ENCODE data around the gene CYS1. TPM values are rescaled to one million over a fixed set of nuclear protein-coding genes. Genes with fewer than 3 reads are reported as not detected.

Gene CYS1
- total and polyA plus RNA-seq, 2 of the 13 experiments (the other 11 are each of a cell fraction or from before 2014, with no cell fraction given), result 0.04 TPM; not detected in 1

GRCh38 chr2:10097352-10098148 is 17.3 kb upstream of the CYS1 start (continued):
- peak; percentile 35; the same call in 1 of the 2 replicates for TF ChIP-seq ZFX (CRISPR knock-in tag; IDR thresholded peaks at IDR 0.05; ENCODE audit: low read depth)
- TF ChIP-seq ZKSCAN1 (IDR thresholded peaks at IDR 0.05; ENCODE audit: low read length), result no peak
- TF ChIP-seq ZNF180 (CRISPR knock-in tag; IDR thresholded peaks at IDR 0.05; ENCODE audit: borderline replicate concordance, low read depth), result no peak
- TF ChIP-seq CBX5 (CRISPR knock-in tag; IDR thresholded peaks at IDR 0.05; ENCODE audit: borderline replicate concordance), result no peak
- TF ChIP-seq ZNF337 (CRISPR knock-in tag; IDR thresholded peaks at IDR 0.05; ENCODE audit: borderline replicate concordance, low read depth), result no peak
- peak; percentile 90 for TF ChIP-seq RAD21 (CRISPR knock-in tag; IDR thresholded peaks at IDR 0.05)
- TF ChIP-seq GMEB1 (CRISPR knock-in tag; IDR thresholded peaks at IDR 0.05; ENCODE audit: borderline replicate concordance), result no peak
- TF ChIP-seq, protein P1, sequence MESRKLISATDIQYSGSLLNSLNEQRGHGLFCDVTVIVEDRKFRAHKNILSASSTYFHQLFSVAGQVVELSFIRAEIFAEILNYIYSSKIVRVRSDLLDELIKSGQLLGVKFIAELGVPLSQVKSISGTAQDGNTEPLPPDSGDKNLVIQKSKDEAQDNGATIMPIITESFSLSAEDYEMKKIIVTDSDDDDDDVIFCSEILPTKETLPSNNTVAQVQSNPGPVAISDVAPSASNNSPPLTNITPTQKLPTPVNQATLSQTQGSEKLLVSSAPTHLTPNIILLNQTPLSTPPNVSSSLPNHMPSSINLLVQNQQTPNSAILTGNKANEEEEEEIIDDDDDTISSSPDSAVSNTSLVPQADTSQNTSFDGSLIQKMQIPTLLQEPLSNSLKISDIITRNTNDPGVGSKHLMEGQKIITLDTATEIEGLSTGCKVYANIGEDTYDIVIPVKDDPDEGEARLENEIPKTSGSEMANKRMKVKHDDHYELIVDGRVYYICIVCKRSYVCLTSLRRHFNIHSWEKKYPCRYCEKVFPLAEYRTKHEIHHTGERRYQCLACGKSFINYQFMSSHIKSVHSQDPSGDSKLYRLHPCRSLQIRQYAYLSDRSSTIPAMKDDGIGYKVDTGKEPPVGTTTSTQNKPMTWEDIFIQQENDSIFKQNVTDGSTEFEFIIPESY (CRISPR knock-in tag; IDR thresholded peaks at IDR 0.05), result no peak
- TF ChIP-seq REPIN1 (CRISPR knock-in tag; IDR thresholded peaks at IDR 0.05; ENCODE audit: borderline replicate concordance, low read depth), result 0 out of 2 replicates have a peak, but pooled peaks have one; percentile 43
- no peak for TF ChIP-seq ZNF367 (CRISPR knock-in tag; IDR thresholded peaks at IDR 0.05; ENCODE audit: borderline replicate concordance)
- no peak for TF ChIP-seq ZFP91 (CRISPR knock-in tag; IDR thresholded peaks at IDR 0.05; ENCODE audit: borderline replicate concordance)
- TF ChIP-seq ZNF629 (CRISPR knock-in tag; conservative IDR thresholded peaks at IDR 0.05), result 0 out of 2 replicates have a peak, but pooled peaks have one; percentile 14
- no peak for TF ChIP-seq DNMT3B (CRISPR knock-in tag; conservative IDR thresholded peaks at IDR 0.05)
- no peak for TF ChIP-seq ZBTB34 (CRISPR knock-in tag; IDR thresholded peaks at IDR 0.05)
- TF ChIP-seq, protein P2, sequence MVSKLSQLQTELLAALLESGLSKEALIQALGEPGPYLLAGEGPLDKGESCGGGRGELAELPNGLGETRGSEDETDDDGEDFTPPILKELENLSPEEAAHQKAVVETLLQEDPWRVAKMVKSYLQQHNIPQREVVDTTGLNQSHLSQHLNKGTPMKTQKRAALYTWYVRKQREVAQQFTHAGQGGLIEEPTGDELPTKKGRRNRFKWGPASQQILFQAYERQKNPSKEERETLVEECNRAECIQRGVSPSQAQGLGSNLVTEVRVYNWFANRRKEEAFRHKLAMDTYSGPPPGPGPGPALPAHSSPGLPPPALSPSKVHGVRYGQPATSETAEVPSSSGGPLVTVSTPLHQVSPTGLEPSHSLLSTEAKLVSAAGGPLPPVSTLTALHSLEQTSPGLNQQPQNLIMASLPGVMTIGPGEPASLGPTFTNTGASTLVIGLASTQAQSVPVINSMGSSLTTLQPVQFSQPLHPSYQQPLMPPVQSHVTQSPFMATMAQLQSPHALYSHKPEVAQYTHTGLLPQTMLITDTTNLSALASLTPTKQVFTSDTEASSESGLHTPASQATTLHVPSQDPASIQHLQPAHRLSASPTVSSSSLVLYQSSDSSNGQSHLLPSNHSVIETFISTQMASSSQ (IDR thresholded peaks at IDR 0.05; ENCODE audit: low read depth), result no peak
- TF ChIP-seq, protein P2 (CRISPR knock-in tag; IDR thresholded peaks at IDR 0.05; ENCODE audit: borderline replicate concordance), result no peak
- no peak for TF ChIP-seq ZZZ3 (CRISPR knock-in tag; IDR thresholded peaks at IDR 0.05; ENCODE audit: borderline replicate concordance)

All from HepG2 (cell line).